Measurements from ENCODE around the gene PAK5. TPM values are rescaled to one million over a fixed set of nuclear protein-coding genes. Genes with fewer than 3 reads are reported as not detected.

The PAK5 gene
- total and polyA plus RNA-seq, 2 of the 13 experiments (the other 11 are each of a cell fraction or from before 2014, with no cell fraction given), result not detected

GRCh38 chr20:9629831-9630230, 209.0 kb downstream of the PAK5 start:
- Histone ChIP-seq H4K20me1 (ENCODE audit: insufficient read depth, low read length) (no peaks in the 10 kb centered on the region), H3K9me3 (ENCODE audit: low read length) (no peaks in the 10 kb centered on the region), H3K36me3 (replicated peaks in 1 of 2; ENCODE audit: control insufficient read depth in 1 of 2, insufficient read depth in 2 of 2, low read length in 2 of 2) (no peaks in the 10 kb centered on the region), H3K27me3 (ENCODE audit: control insufficient read depth in 1 of 2, insufficient read depth in 2 of 2, low read length in 2 of 2) (no peaks in the 10 kb centered on the region), H3K4me2 (ENCODE audit: low read depth, low read length) (no peak overlapping the region), H3K4me3 (replicated peaks in 1 of 3; ENCODE audit: insufficient read depth in 1 of 3, low read depth in 2 of 3, low read length in 3 of 3) (no peak overlapping the region), H2AFZ (ENCODE audit: low read length) (no peak overlapping the region), H3K9ac (ENCODE audit: insufficient read depth, low read depth, low read length) (no peak overlapping the region), H3K79me2 (ENCODE audit: insufficient read depth, low read length) (no peaks in the 10 kb centered on the region), H3K27ac (ENCODE audit: extremely low read length, insufficient read depth, low read length) (no peak overlapping the region), H3K4me1 (ENCODE audit: insufficient read depth, low read length) (no peaks in the 10 kb centered on the region)
- intact Hi-C loops (cut with micrococcal nuclease; ENCODE audit: unreplicated experiment), result no loop called here
- TF ChIP-seq IKZF4 (CRISPR knock-in tag; IDR thresholded peaks at IDR 0.05; ENCODE audit: borderline replicate concordance, low read depth, not compliant biosample characterization) (no peak), ZBTB44 (CRISPR knock-in tag; IDR thresholded peaks at IDR 0.05) (no peak), BCL6 (CRISPR knock-in tag; IDR thresholded peaks at IDR 0.05) (no peak), ZFP90 (CRISPR knock-in tag; IDR thresholded peaks at IDR 0.05; ENCODE audit: borderline replicate concordance) (no peak), ZSCAN30 (CRISPR knock-in tag; IDR thresholded peaks at IDR 0.05) (no peak), PHB2 (IDR thresholded peaks at IDR 0.05; ENCODE audit: partially characterized antibody) (no peak), ZNF224 (CRISPR knock-in tag; IDR thresholded peaks at IDR 0.05) (no peak)
- CTCF ChIA-PET (ENCODE audit: low intra/inter-chr PET ratio, low total read pairs), result no interaction called here
- 8% methylated on average over 5 of the region's 5 CpGs for WGBS (ENCODE audit: low lambda C conversion rate)
- no TSS peak for BruUV-seq (replicated peaks)
- no peak for DNase-seq (ENCODE audit: low spot score)
- no peak for FAIRE-seq
- POLR2A ChIA-PET, result no interaction called here
- no peak for ATAC-seq
- in situ Hi-C loops (cut with HindIII; ENCODE audit: extremely low pct_ligation_motif_present, low pct_unique_long_range_greater_than_20kb), result no loop called here

GRCh38 chr20:9628589-9628988, 210.3 kb downstream of the PAK5 start:
- Histone ChIP-seq H3K27me3 (ENCODE audit: control insufficient read depth in 1 of 2, insufficient read depth in 2 of 2, low read length in 2 of 2) (no peaks in the 10 kb centered on the region), H3K36me3 (replicated peaks in 1 of 2; ENCODE audit: control insufficient read depth in 1 of 2, insufficient read depth in 2 of 2, low read length in 2 of 2) (no peaks in the 10 kb centered on the region), H3K27ac (ENCODE audit: extremely low read length, insufficient read depth, low read length) (no peak overlapping the region), H3K4me1 (ENCODE audit: insufficient read depth, low read length) (no peaks in the 10 kb centered on the region), H3K9me3 (ENCODE audit: low read length) (no peaks in the 10 kb centered on the region), H3K79me2 (ENCODE audit: insufficient read depth, low read length) (no peaks in the 10 kb centered on the region), H2AFZ (ENCODE audit: low read length) (no peak overlapping the region), H3K9ac (ENCODE audit: insufficient read depth, low read depth, low read length) (no peak overlapping the region), H3K4me3 (replicated peaks in 1 of 3; ENCODE audit: insufficient read depth in 1 of 3, low read depth in 2 of 3, low read length in 3 of 3) (no peak overlapping the region), H4K20me1 (ENCODE audit: insufficient read depth, low read length) (no peaks in the 10 kb centered on the region), H3K4me2 (ENCODE audit: low read depth, low read length) (no peak overlapping the region)
- in situ Hi-C loops (cut with HindIII; ENCODE audit: extremely low pct_ligation_motif_present, low pct_unique_long_range_greater_than_20kb) (no loop called here), intact Hi-C loops (cut with micrococcal nuclease; ENCODE audit: unreplicated experiment) (no loop called here)
- DNase-seq (ENCODE audit: low spot score) (no peak), FAIRE-seq (no peak), ATAC-seq (peak; percentile 80)
- ChIA-PET POLR2A (no interaction called here), CTCF (ENCODE audit: low intra/inter-chr PET ratio, low total read pairs) (no interaction called here)
- TF ChIP-seq, protein P1, sequence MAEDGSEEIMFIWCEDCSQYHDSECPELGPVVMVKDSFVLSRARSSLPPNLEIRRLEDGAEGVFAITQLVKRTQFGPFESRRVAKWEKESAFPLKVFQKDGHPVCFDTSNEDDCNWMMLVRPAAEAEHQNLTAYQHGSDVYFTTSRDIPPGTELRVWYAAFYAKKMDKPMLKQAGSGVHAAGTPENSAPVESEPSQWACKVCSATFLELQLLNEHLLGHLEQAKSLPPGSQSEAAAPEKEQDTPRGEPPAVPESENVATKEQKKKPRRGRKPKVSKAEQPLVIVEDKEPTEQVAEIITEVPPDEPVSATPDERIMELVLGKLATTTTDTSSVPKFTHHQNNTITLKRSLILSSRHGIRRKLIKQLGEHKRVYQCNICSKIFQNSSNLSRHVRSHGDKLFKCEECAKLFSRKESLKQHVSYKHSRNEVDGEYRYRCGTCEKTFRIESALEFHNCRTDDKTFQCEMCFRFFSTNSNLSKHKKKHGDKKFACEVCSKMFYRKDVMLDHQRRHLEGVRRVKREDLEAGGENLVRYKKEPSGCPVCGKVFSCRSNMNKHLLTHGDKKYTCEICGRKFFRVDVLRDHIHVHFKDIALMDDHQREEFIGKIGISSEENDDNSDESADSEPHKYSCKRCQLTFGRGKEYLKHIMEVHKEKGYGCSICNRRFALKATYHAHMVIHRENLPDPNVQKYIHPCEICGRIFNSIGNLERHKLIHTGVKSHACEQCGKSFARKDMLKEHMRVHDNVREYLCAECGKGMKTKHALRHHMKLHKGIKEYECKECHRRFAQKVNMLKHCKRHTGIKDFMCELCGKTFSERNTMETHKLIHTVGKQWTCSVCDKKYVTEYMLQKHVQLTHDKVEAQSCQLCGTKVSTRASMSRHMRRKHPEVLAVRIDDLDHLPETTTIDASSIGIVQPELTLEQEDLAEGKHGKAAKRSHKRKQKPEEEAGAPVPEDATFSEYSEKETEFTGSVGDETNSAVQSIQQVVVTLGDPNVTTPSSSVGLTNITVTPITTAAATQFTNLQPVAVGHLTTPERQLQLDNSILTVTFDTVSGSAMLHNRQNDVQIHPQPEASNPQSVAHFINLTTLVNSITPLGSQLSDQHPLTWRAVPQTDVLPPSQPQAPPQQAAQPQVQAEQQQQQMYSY (CRISPR knock-in tag; IDR thresholded peaks at IDR 0.05), result no peak
- TF ChIP-seq, protein P2, sequence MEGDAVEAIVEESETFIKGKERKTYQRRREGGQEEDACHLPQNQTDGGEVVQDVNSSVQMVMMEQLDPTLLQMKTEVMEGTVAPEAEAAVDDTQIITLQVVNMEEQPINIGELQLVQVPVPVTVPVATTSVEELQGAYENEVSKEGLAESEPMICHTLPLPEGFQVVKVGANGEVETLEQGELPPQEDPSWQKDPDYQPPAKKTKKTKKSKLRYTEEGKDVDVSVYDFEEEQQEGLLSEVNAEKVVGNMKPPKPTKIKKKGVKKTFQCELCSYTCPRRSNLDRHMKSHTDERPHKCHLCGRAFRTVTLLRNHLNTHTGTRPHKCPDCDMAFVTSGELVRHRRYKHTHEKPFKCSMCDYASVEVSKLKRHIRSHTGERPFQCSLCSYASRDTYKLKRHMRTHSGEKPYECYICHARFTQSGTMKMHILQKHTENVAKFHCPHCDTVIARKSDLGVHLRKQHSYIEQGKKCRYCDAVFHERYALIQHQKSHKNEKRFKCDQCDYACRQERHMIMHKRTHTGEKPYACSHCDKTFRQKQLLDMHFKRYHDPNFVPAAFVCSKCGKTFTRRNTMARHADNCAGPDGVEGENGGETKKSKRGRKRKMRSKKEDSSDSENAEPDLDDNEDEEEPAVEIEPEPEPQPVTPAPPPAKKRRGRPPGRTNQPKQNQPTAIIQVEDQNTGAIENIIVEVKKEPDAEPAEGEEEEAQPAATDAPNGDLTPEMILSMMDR (CRISPR knock-in tag; IDR thresholded peaks at IDR 0.05), result 0 out of 2 replicates have a peak, but pooled peaks have one; percentile 22
- BruUV-seq (replicated peaks), result no TSS peak
- WGBS (ENCODE audit: low lambda C conversion rate), result 0% methylated on average over 2 of the region's 2 CpGs
